Hindlimb muscle (tissue), 1 donor: ENCODE results near the gene CRYBG3. TPM values are rescaled to one million over a fixed set of nuclear protein-coding genes. Genes with fewer than 3 reads are reported as not detected.
A peak's percentile ranks its signal among the peaks of the same experiment; 100 is the strongest.
"Not testable (repeated sequence)": the region's sequence is repeated elsewhere in the genome, so short reads cannot be mapped to it uniquely, and the experiment has no call there.

Experiments
- DNase-seq: peaks from one replicate; pipeline ENCODE4 v3.0.0-alpha.2; 2013
- polyA plus RNA-seq: library from polyadenylated mRNA; unstranded; fragments of 120-200 nt; gene quantifications from one replicate; pipeline ENCODE4 v1.2.1, GENCODE V29; 2013; ENCODE audit not compliant: insufficient read length

Gene CRYBG3
- polyA plus RNA-seq, 1 donor = 24.5 TPM

DNA sequence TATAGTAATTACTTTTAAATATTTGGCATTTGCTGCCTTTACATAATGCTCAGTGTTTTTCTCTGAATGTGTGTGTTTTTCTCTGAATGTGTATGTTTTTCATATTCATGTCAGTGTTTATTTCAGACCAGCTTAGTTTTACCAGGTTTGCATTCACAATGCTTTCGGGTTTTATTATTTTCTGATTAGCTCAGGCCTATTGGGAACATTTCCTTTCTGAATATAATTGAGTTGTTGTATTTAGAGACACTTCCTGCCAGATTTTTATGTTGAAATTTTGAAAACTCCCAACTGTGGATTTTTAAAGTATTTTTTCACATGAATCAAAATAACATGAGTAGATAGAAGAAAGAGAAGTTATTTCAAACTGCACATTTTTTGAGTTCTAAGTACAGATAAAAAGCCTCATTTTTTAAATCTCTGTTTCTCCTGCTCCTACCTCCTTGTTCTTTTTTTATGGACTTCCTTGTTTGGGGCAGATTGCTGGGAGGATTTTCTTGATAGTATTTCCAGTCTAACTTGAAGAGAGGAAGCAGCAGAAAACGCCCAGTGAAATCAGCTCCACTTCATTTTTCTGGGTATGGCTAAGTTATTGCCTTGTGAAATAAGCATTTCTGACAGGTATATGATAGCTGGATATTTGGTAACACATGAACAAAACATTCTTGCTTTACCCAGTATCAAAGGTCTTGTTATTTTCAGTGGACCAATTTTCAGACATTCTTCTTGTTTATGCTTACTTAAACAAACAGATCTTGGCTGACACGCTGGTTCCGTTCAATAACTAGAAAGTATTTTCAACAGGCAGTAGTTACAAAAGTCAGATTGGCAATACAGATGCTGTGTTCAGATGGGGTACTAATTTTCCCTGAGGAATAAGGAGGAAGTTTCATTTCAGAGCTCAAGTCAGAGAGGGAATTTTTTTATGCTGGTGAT is 79.8 kb downstream of the CRYBG3 start:
- peak; percentile 19 for DNase-seq

DNA sequence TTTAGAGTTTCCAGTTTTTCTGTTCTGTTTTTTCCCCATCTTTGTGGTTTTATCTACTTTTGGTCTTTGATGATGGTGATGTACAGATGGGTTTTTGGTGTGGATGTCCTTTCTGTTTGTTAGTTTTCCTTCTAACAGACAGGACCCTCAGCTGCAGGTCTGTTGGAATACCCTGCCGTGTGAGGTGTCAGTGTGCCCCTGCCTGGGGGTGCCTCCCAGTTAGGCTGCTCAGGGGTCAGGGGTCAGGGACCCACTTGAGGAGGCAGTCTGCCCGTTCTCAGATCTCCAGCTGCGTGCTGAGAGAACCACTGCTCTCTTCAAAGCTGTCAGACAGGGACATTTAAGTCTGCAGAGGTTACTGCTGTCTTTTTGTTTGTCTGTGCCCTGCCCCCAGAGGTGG is 88.0 kb downstream of the CRYBG3 start:
- not testable (repeated sequence) for DNase-seq

DNA sequence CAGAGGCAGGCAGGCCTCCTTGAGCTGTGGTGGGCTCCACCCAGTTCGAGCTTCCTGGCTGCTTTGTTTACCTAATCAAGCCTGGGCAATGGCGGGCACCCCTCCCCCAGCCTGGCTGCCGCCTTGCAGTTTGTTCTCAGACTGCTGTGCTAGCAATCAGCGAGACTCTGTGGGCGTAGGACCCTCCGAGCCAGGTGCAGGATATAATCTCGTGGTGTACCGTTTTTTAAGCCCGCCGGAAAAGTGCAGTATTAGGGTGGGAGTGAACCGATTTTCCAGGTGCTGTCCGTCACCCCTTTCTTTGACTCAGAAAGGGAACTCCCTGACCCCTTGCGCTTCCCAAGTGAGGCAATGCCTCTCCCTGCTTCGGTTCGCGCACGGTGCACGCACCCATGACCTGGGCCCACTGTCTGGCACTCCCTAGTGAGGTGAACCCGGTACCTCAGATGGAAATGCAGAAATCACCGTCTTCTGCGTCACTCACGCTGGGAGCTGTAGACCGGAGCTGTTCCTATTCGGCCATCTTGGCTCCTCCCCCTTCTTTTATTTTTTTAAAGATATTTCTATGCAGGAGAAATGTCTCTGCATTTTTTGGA is 88.5 kb downstream of the CRYBG3 start:
- DNase-seq = not testable (repeated sequence)

DNA sequence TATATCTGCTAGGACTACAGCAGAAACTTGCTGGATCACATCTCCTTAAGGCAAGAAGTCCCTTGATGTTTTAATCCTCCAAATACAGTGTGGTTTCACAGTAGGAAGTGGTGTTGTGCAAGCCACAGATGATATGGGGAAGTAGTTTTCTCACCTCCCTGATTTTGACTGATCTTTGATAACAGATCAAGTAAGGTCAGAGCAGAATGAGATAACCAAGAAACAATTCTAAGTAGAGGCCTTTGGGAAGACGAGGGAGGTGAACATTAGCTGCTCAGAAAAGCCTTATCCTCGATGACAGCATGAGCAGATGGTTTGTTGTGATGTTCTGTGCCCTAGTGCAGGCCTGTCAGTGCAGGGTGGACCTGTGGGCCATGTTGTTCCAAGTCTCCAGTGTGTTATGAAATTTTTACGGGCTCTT is 89.1 kb downstream of the CRYBG3 start:
- no peak for DNase-seq

DNA sequence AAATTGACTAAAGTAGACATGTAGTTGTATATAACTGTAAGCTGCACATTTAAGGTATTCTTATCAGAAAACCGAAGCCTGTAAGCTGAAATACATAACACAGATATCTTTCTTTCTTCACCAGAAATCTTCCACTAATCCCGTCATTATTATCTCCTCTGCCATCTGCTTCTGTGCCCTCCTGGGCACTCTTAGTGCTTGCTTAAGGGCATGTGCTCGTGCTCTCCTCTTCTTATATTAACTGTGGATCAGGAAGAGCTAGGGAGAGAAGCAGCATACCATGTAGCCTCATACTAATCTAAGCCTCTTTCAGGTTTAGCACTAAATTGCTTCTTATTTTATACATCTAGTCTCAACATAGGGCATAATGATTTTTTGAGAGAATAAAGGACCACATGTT is 89.6 kb downstream of the CRYBG3 start:
- no peak for DNase-seq

DNA sequence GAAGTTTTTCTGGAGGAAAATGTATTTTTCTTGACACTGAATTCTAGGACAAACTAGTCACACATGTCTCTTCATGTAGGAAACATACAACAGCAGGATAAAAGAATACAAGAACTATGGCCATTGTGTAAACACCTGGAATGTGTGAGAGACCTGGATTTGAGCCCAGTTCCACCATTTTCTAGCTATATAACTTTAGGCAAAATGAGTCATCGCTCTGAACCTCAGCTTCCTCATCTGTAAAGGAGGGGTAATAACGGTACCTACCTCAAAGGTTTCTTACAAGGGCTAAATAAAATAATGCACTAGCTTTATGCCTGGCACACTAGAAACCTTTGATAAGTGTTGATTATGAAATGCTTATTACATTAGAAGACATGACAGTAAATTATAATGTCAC is 92.6 kb downstream of the CRYBG3 start:
- no peak for DNase-seq

DNA sequence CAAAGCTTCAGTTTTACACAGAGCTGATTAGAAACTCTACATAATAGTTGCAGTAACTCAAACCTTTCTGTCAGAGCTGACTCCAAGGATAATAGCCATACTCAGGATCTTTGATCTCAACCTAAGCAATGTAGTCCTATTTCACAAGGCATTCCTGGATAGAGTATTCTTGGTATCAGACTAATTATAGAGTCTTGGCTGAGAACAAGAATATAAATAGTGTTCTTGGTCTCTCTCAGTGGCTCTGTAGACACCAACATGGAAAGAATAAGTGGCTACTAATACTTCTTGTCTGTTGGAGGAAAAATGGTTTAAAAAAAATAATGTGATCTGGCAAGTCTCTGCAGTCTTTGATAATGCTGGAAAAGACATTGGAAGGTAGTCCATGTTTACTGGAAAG is 94.8 kb downstream of the CRYBG3 start:
- DNase-seq = no peak

DNA sequence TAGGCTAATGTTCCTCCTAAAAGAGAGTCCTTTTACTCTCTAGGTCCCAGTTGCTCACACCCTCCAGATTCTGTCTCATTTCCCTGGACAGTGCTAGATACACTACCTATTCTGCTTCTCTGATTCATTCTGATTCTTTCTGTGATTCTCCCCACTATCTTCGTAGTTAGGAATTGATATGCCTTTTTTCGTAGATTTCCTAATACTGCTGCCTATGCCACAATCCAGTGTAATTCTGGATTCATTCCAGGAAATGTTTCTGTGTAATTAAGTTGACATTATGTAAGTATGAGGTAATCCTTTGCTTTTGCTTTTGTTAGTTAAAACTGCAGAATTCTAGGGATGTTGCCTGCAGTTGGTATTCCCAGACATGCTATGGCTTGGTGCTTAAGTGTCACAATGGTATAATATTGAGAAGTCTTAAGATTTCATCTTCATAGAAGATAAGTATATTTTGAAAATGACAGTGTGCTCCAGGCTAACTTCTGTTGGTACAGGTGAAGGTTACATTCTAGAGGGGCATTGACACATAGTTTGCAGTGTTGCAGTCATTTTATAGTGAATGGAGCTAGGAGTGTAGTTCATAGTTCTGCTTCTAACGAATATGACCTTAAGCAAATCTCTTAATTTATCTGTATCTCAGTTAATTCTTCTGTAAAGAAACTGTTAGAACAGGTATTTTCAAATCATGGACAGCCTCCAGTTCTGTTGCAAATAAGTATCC is 96.2 kb downstream of the CRYBG3 start:
- DNase-seq = no peak

DNA sequence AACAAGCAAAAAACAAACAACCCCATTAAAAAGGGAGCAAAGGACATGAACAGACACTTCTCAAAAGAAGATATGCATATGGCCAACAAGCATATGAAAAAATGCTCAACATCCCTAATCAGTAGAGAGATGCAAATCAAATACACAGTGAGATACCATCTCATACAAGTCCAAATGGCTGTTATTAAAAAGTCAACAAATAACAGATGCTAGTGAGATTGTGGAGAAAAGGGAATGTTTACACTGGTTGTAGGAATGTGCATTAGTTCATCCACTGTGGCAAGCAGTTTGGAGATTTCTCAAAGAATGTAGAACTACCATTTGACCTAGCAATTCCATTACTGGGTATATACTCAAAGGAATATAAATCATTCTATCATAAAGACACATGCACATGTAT is 105.9 kb downstream of the CRYBG3 start:
- DNase-seq = no peak

DNA sequence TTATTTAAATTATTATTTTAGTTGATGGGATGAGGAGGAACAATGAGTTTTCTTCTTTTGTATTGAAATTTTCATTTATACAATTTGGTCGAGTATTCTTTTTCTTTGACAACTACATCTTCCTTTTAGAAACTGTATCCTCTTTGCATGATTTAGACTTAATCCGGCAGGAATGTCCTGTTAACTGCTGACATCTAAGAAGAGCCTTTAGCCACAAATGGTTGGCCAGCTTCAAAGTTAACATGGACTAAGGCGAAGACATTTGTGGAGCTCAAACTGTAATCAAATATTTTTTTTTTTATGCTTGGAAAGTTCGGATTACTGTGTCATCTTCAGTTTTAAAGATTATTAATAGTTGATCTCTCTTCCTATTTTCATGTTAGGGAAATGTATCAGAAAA is 107.2 kb downstream of the CRYBG3 start:
- no peak for DNase-seq

DNA sequence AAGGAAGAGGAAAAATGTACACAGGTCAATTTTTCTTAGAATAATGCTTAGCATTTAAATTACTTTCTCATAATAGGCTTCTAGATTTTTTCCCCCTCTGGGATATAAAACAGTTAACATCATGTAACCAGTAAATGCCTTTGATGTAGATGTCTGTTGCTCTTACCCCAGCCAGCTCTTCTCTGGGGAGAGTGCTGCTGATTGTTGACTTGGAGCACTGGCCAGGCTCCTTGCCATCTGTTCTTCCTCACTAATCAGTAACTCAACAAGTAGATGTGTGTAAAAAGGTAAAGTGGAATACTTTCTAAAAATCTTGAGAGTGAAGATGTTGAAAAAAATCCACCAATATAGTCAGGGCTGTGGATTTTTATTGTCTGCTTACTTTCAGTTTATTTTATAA is 108.2 kb downstream of the CRYBG3 start:
- no peak for DNase-seq

DNA sequence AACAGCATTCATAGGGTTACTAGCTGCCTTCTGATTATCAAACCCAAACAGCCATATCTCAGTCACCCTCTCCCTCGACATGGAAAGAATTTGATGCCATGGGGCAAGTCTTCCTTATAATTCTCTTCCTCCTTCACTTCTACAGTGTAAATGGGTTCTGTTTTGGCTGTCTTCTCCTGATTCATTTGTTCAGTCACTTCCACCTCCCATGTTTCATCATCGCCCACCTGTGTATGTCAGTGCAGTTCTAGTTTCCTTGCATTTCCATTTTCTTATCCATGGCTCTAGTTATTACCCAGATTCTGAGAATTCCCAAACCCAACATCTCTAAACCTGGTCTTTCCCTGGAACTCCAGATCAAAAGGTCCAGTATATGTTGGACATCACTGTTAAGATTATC is 109.4 kb downstream of the CRYBG3 start:
- no peak for DNase-seq

DNA sequence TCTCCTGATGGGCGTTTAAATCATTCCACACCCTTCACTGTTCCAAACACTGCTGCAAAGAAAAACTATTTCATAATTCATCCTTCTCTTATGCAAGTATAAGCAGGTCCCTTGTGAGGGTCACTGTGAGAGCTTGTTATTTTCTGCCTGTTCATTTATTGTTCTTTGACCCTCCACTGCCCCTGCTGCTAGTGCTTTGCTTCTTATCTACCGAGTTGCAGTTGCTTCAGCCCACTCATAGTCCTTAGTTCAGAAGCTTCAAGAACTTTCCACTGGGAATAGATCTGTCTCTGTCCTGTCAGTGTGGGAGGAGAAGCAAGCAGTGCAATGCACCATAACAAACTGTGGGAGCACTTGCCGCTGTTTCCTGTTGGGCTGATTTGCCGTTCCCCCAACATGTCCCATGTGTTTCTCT is 110.6 kb downstream of the CRYBG3 start:
- DNase-seq = no peak

DNA sequence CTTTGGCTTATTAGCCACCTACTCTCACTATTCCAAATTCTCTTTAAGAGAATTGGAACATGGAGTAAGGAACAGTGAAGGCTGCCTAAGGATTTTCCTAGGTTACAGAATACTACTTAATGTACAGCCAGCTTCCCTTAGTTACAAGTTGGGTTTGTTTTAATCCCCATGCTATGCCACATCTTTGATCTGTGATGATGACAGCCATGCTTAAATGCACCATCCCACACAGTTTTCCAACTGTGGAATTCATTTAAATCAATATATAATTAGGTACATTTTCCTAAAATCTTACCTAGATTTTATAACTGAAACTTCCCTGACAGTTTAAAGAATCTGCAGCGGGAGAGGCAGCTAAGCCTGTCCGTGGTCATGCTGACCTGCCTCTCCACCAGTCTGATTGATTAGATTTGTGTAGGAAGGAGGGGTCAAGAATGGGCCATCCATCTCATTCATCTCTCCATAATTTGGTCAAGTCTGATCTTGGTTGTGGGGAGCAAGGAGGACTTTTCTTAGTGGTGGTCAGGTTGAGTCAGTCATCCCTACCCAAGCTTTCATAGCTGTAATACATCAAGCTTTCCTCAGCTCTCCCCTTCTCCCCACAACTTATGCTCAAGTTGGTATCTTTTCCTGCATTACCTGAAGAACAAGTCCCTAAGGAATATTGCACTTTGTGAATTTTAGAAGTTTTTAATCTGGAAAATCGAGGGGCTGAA is 113.3 kb downstream of the CRYBG3 start:
- DNase-seq = no peak

DNA sequence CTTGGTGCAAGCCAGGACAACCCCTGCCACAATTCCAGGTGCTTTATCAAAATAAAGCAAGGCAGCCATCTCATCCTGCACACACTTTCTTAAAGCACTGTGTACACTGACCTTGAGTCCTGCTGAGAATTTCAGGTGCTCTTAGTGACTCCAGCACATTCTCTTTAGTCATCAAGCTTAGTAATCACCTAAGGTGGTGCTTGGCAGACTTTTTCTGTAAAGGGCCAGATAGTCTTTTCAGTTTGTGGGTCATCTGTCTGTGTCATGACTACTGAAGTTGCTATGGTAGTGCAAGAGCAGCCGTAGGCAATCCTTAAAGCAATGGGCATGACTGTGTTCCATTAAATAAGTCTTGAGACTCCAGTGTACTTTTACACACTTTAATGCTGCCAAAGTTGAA is 114.0 kb downstream of the CRYBG3 start:
- DNase-seq = no peak

DNA sequence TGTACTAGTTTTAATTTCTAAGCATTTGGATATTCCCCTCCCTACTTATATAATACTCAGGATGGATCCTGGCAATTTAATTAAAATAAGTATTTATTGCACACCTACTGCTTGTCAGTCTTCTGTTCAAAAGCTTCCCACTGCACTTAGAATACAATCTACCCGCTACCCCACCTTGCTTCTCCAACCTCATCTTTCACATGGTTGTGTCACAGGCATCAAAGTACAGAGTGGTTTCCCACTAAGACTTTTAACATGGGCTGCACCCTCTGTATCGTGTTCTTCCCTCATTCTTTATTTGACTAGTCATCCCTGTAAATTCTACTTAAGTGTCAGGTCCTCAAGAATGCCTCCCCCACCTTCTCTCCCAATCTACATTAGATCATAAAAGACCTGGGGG is 115.4 kb downstream of the CRYBG3 start:
- no peak for DNase-seq

DNA sequence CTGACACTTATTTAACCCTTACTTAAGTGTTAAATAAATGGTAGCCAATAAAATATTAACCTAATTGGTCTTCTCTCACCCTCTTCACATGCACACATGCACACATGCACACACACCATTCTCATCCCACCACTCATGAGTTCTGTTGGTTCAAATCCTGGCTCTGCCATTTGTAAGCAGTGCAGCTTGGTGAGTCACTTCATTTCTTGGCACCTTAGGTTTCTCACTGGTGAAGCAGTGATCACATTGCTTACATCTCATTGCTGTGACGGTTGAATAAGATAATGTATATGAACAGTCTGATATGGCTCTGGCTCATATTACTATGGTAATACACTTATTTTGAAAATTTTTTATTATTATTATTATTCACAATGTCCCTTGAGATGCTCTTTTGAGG is 116.6 kb downstream of the CRYBG3 start:
- DNase-seq = no peak

DNA sequence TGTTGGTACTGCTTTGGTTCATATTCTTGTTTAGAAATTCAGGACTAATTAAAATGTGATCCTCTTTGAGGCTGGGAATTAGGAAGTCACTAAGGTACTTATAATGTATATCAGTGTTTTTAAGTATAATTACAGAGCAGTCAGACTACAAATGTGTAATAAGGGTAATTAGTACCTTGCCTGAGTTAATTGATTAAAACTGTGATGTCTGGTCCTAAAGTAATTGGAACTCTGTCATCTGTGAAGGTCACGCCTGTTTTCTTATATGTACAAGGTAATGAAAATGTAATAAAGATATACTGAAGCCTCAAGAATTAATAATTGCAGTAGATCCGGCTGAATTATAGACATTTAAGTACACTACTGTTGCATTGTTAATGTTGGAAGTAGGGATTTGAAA is 117.6 kb downstream of the CRYBG3 start:
- no peak for DNase-seq

DNA sequence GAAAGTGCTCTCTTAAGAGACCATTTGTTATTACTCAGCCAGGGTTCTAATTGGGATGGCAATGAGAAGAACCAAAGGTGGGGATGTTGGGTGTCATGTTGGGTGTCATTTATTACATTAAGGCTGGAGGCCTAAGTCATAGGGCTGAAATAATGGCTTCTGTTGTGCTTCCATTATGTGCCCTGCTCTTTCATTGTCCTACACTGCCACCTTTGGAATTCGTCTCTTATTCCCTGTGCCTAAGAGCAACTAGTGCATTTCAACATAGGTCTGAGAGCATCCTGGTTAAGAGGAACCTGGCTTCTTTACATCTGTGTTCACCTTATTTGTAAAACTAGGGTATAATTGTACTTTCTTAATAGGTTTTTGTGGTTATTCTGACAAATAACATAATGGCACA is 118.2 kb downstream of the CRYBG3 start:
- DNase-seq = no peak

DNA sequence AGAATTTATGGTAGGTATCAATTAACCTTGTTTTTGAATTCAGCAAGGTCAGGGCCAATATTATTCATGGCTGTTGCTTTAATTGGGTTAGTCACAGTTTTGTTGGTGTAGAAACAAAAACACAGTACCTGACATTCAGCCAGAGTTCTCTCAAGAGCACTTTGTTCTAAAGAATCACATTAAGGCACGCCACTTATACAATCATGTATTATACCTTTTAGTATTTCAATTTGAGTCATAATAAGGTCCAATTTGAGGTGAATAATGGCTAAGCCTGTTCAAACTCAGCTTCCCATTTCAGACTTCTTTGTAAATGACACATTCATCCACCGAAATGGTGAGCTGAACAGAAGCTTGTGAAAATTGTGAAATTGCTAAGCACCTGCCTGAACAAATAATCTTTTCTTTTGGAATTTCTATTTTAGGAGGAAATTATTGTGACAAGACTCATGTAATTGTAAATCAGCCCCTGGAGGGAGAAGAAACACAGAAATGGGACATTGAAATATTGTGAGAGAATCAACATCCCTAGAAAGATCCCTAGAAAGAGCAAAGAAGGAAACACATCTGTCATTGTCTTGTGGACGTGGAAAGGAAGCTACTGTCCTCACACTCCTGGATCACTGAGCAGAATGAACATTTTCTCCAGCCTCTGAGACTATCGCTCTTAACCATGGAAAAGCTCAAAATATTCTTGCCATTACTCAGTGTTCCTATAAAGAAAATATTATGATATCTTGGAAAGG is 121.2 kb downstream of the CRYBG3 start:
- DNase-seq = no peak

DNA sequence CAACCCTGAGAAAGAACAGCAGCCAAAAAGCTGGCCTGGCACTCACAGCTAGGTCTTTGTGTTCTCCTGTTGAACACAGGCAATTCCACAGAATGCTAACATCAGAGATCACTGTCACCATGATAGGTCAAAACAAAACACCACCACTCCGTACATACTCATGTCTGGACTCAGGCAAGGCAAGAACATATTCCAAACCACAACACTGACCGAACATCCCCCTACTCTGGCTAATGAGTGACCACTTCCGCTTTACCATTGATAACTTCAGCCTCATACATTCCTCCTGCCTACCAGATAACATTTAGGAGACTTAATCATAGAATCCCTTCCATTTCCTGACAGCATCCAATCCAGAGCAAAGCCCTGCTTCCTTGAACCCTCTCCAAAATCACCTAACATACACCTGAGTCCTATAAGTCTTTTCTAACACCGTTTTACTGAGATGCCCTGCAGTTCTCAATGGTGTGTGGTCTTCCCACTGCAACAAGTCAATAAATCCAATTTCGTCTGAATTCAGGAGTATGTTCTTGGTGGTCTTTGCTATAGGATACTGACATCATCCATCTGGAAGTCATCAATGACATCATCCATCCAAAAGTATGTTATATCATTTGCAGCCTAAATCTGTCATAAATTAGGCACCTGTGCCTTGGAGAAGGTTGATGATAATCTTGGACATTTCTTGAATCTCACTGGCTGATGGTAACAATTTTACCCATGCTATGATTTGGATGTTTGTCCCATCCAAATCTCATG is 126.7 kb downstream of the CRYBG3 start:
- DNase-seq = no peak
